ENCODE results near the gene PSME1. TPM values are rescaled to one million over a fixed set of nuclear protein-coding genes. Genes with fewer than 3 reads are reported as not detected.

The PSME1 gene
- total and polyA plus RNA-seq, 2 of the 13 experiments (the other 11 are each of a cell fraction or from before 2014, with no cell fraction given), result 159 to 608 TPM

DNA sequence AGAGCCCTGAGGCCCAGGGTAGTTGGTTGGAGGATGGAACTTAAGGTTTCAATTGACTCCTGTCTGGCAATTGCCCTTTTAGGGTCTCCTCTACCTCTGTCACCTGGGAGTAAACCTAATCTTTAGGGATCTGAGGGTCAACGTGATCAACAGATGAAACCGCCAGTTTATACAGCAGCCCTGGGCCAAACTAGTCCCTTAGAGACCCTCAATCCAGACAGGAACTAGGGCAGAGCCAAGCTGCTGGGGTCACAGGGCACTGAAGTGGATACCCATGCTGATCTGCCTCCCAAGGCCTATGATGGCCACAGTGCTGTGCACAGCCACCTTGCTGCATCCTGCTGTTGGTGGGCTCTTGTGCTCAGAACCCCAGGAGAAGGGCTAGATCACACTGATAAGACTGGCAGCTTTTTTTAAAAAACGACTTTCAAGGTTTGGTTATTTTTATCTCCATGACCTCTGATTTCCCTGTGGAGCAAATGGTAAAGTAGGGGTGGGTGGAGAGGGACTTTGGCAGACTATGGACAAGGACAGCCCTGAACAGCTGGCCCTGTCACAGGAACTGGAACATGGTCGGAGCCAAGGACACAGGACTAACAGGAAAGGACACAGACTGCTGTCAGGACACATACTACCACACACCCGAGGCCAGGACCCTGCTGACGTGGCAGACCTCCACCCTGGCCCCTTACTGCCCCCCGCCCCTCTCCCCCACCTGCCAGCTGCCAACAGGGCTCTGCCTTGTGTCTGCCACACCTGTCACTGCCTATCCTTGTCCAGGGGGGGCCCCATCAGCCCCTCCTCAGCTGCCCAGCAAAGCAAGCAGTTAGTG lies 5.1 kb upstream of the PSME1 start (continued):
- TF ChIP-seq ELF1 (CRISPR knock-in tag; IDR thresholded peaks at IDR 0.05) (peak; percentile 59), KLF13 (CRISPR knock-in tag; IDR thresholded peaks at IDR 0.05) (no peak; the same call in 1 of the 2 replicates), TEAD3 (CRISPR knock-in tag; optimal IDR thresholded peaks at IDR 0.05; ENCODE audit: borderline replicate concordance) (no peak), ZNF430 (CRISPR knock-in tag; IDR thresholded peaks at IDR 0.05) (peak; percentile 82), ZNF501 (CRISPR knock-in tag; IDR thresholded peaks at IDR 0.05) (peak; percentile 77), ZZZ3 (CRISPR knock-in tag; IDR thresholded peaks at IDR 0.05; ENCODE audit: borderline replicate concordance) (no peak), ETV5 (CRISPR knock-in tag; IDR thresholded peaks at IDR 0.05; ENCODE audit: borderline replicate concordance) (peak; percentile 73; the same call in 1 of the 2 replicates), ZNF563 (CRISPR knock-in tag; IDR thresholded peaks at IDR 0.05) (peak; percentile 18; the same call in 1 of the 2 replicates), ZNF337 (CRISPR knock-in tag; IDR thresholded peaks at IDR 0.05; ENCODE audit: borderline replicate concordance, low read depth) (peak; percentile 39; the same call in 1 of the 2 replicates), AGO2 (optimal IDR thresholded peaks at IDR 0.05; ENCODE audit: low read depth, low read length) (no peak), PCBP1 (IDR thresholded peaks at IDR 0.05; ENCODE audit: borderline replicate concordance, low read depth, low read length) (0 out of 2 replicates have a peak, but pooled peaks have one; percentile 34), ARNTL (CRISPR knock-in tag; IDR thresholded peaks at IDR 0.05) (0 out of 2 replicates have a peak, but pooled peaks have one; percentile 21), HNF4G (IDR thresholded peaks at IDR 0.05; ENCODE audit: borderline replicate concordance, low read depth, low read length) (0 out of 2 replicates have a peak, but pooled peaks have one; percentile 29), HNF4G (CRISPR knock-in tag; IDR thresholded peaks at IDR 0.05; ENCODE audit: borderline replicate concordance, low read depth) (no peak), SRY (CRISPR knock-in tag; IDR thresholded peaks at IDR 0.05) (no peak), ZNF652 (CRISPR knock-in tag; IDR thresholded peaks at IDR 0.05; ENCODE audit: borderline replicate concordance, low read depth) (no peak), ZNF354B (CRISPR knock-in tag; IDR thresholded peaks at IDR 0.05) (no peak), ZNF569 (CRISPR knock-in tag; IDR thresholded peaks at IDR 0.05; ENCODE audit: borderline replicate concordance) (no peak), DPF2 (CRISPR knock-in tag; IDR thresholded peaks at IDR 0.05; ENCODE audit: borderline replicate concordance, low read depth) (peak; percentile 50; the same call in 1 of the 2 replicates), MIXL1 (CRISPR knock-in tag; IDR thresholded peaks at IDR 0.05) (peak; percentile 50; the same call in 1 of the 2 replicates)
- TF ChIP-seq, protein P1, sequence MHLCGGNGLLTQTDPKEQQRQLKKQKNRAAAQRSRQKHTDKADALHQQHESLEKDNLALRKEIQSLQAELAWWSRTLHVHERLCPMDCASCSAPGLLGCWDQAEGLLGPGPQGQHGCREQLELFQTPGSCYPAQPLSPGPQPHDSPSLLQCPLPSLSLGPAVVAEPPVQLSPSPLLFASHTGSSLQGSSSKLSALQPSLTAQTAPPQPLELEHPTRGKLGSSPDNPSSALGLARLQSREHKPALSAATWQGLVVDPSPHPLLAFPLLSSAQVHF (CRISPR knock-in tag; IDR thresholded peaks at IDR 0.05), result 0 out of 2 replicates have a peak, but pooled peaks have one; percentile 69
- TF ChIP-seq, protein P2, sequence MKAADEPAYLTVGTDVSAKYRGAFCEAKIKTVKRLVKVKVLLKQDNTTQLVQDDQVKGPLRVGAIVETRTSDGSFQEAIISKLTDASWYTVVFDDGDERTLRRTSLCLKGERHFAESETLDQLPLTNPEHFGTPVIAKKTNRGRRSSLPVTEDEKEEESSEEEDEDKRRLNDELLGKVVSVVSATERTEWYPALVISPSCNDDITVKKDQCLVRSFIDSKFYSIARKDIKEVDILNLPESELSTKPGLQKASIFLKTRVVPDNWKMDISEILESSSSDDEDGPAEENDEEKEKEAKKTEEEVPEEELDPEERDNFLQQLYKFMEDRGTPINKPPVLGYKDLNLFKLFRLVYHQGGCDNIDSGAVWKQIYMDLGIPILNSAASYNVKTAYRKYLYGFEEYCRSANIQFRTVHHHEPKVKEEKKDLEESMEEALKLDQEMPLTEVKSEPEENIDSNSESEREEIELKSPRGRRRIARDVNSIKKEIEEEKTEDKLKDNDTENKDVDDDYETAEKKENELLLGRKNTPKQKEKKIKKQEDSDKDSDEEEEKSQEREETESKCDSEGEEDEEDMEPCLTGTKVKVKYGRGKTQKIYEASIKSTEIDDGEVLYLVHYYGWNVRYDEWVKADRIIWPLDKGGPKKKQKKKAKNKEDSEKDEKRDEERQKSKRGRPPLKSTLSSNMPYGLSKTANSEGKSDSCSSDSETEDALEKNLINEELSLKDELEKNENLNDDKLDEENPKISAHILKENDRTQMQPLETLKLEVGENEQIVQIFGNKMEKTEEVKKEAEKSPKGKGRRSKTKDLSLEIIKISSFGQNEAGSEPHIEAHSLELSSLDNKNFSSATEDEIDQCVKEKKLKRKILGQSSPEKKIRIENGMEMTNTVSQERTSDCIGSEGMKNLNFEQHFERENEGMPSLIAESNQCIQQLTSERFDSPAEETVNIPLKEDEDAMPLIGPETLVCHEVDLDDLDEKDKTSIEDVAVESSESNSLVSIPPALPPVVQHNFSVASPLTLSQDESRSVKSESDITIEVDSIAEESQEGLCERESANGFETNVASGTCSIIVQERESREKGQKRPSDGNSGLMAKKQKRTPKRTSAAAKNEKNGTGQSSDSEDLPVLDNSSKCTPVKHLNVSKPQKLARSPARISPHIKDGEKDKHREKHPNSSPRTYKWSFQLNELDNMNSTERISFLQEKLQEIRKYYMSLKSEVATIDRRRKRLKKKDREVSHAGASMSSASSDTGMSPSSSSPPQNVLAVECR (CRISPR knock-in tag; IDR thresholded peaks at IDR 0.05; ENCODE audit: borderline replicate concordance), result peak; percentile 89
- TF ChIP-seq, protein P3, sequence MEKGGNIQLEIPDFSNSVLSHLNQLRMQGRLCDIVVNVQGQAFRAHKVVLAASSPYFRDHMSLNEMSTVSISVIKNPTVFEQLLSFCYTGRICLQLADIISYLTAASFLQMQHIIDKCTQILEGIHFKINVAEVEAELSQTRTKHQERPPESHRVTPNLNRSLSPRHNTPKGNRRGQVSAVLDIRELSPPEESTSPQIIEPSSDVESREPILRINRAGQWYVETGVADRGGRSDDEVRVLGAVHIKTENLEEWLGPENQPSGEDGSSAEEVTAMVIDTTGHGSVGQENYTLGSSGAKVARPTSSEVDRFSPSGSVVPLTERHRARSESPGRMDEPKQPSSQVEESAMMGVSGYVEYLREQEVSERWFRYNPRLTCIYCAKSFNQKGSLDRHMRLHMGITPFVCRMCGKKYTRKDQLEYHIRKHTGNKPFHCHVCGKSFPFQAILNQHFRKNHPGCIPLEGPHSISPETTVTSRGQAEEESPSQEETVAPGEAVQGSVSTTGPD (CRISPR knock-in tag; IDR thresholded peaks at IDR 0.05), result peak; percentile 94

All from HepG2 (cell line).